ENCODE results near the gene RASSF5. TPM values are rescaled to one million over a fixed set of nuclear protein-coding genes. Genes with fewer than 3 reads are reported as not detected.

RASSF5 gene
- total and polyA plus RNA-seq, 10 of the 15 experiments (the other 5 are each of a cell fraction or from before 2014, with no cell fraction given): 14.0 to 89.6 (median 68.9) TPM

DNA sequence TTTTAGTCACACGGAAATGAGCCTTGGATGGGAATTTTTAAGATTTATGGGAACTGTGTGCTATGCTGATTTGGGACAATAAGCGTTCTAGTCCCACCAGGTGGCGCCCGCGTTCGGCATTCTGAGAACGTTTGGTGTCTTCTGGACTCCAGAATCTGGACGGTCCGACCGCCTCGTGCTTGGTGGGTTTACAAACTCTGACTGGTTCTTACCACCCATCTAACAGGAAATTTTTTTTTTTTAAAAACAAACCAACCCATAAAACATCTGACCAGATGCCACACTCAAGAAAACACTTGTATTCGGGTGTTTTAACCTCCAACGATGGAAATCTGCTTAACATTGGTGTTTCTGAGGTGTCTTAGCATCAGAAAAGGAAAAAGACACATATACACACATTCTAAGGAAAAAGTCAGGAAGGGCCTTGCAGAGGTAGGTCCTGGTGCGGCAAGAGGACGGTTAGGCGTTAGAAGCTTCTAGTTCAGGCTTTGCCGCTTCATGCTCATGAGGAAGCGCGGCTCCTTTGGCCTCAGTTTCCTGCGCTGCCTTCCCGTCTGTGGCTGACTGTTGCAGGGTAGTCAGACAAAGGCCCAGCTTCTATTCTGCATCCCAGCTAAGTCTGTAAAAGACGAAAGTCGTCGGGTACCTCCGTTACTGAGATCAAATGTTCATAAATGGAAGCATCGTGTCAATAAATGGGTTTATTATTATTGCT, 127.2 kb downstream of the RASSF5 start:
- 5% methylated on average over 26 of the region's 26 CpGs for WGBS (ENCODE audit: insufficient coverage, insufficient replicate concordance, low lambda C conversion rate, missing lambda C conversion rate)
- peak; percentile 79 for FAIRE-seq
- in situ Hi-C loops (cut with MboI): no loop called here
- Histone ChIP-seq H3K4me2 (ENCODE audit: control insufficient read depth, insufficient read depth) (peak overlapping the region; percentile 99), H2AFZ (ENCODE audit: control insufficient read depth, low read depth, low read length) (peak overlapping the region; percentile 92), H3K36me3 (ENCODE audit: control insufficient read depth in 2 of 2, insufficient read depth in 2 of 2, low read length in 1 of 2) (no peaks in the 10 kb centered on the region), H3K79me2 (ENCODE audit: control insufficient read depth, insufficient read depth, low read length) (peaks cover 18% of the 10 kb centered on the region), H3K4me1 (ENCODE audit: control insufficient read depth, insufficient read depth, low read length) (peaks cover 26% of the 10 kb centered on the region), H3K27me3 (replicated peaks in 1 of 2; ENCODE audit: control insufficient read depth in 2 of 2, insufficient read depth in 2 of 2, low read length in 1 of 2) (no peaks in the 10 kb centered on the region), H4K20me1 (ENCODE audit: control insufficient read depth, insufficient read depth) (no peaks in the 10 kb centered on the region), H3K9ac (ENCODE audit: control insufficient read depth, insufficient read depth, low read length) (peak overlapping the region; percentile 76), H3K9me3 (replicated peaks; ENCODE audit: control insufficient read depth, insufficient read depth, low read length) (no peaks in the 10 kb centered on the region), H3K27ac (ENCODE audit: control insufficient read depth, insufficient read depth) (peak overlapping the region; percentile 62), H3K4me3 (peak overlapping the region; percentile 94; the same call in 1 of the 2 replicates)
- ChIA-PET RAD21 (ENCODE audit: unreplicated experiment) (interaction anchor here (0.8 to 8.7 kb wide), 29 partner anchors 12 to 348 kb away, joined by 3 to 207 read pairs (median 6); partner anchors contain the start of genes EIF2D, FCMR, IKBKE and RASSF5), SMC1A (ENCODE audit: uncharacterized antibody, unreplicated experiment) (interaction anchor here (0.7 to 10.6 kb wide), 34 partner anchors 10 to 347 kb away, joined by 3 to 301 read pairs (median 4); partner anchors contain the start of genes EIF2D and FCMR), CTCF (interaction anchor here (0.7 to 19.1 kb wide), 32 partner anchors 10 to 347 kb away, joined by 3 to 1150 read pairs (median 5); partner anchors contain the start of genes EIF2D, FCMR and IKBKE), POLR2A (interaction anchor here (0.7 to 7.5 kb wide), 17 partner anchors 14 to 285 kb away, joined by 3 to 92 read pairs (median 5); partner anchors contain the start of genes EIF2D, IKBKE and RASSF5)
- ATAC-seq: peak; percentile 37
- BruUV-seq (replicated peaks): TSS peak; percentile 92
- DNase-seq (ENCODE audit: low read depth, low spot score): no peak
- intact Hi-C loops (cut with micrococcal nuclease; ENCODE audit: unreplicated experiment): loop anchor here (1.0 to 10.0 kb wide), 6 partner anchors 22 to 348 kb away; partner anchors contain the start of gene EIF2D
- TF ChIP-seq YY1 (IDR thresholded peaks at IDR 0.05; ENCODE audit: low read depth, low read length): peak; percentile 58; the same call in 1 of the 2 replicates
- TF ChIP-seq SPI1 (IDR thresholded peaks at IDR 0.05; ENCODE audit: borderline replicate concordance, insufficient read depth, low read depth, low read length): 0 out of 2 replicates have a peak, but pooled peaks have one; percentile 8
- TF ChIP-seq POU2F2 (IDR thresholded peaks at IDR 0.05; ENCODE audit: borderline replicate concordance, low read depth, low read length): 0 out of 3 replicates have a peak, but pooled peaks have one; percentile 23
- no peak for TF ChIP-seq TAF1 (IDR thresholded peaks at IDR 0.05; ENCODE audit: borderline replicate concordance, low read depth, low read length)
- TF ChIP-seq RUNX3 (IDR thresholded peaks at IDR 0.05; ENCODE audit: low read length): 0 out of 2 replicates have a peak, but pooled peaks have one; percentile 9
- TF ChIP-seq KAT2A (conservative IDR thresholded peaks at IDR 0.05; ENCODE audit: control insufficient read depth, low read depth, low read length): no peak
- TF ChIP-seq TCF7 (IDR thresholded peaks at IDR 0.05; ENCODE audit: borderline replicate concordance): no peak
- TF ChIP-seq IRF5 (IDR thresholded peaks at IDR 0.05; ENCODE audit: borderline replicate concordance): no peak
- TF ChIP-seq MXI1 (IDR thresholded peaks at IDR 0.05; ENCODE audit: low read depth, low read length): no peak
- no peak for TF ChIP-seq TARDBP (IDR thresholded peaks at IDR 0.05; ENCODE audit: borderline replicate concordance)
- no peak for TF ChIP-seq STAT3 (IDR thresholded peaks at IDR 0.05; ENCODE audit: low read depth, low read length)
- TF ChIP-seq RAD21 (IDR thresholded peaks at IDR 0.05; ENCODE audit: insufficient read depth, low read depth, low read length): peak; percentile 71
- TF ChIP-seq CBX5 (IDR thresholded peaks at IDR 0.05; ENCODE audit: low read depth): no peak
- TF ChIP-seq, protein P1, sequence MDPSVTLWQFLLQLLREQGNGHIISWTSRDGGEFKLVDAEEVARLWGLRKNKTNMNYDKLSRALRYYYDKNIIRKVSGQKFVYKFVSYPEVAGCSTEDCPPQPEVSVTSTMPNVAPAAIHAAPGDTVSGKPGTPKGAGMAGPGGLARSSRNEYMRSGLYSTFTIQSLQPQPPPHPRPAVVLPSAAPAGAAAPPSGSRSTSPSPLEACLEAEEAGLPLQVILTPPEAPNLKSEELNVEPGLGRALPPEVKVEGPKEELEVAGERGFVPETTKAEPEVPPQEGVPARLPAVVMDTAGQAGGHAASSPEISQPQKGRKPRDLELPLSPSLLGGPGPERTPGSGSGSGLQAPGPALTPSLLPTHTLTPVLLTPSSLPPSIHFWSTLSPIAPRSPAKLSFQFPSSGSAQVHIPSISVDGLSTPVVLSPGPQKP (IDR thresholded peaks at IDR 0.05; ENCODE audit: low read depth, low read length): no peak
- TF ChIP-seq RB1 (IDR thresholded peaks at IDR 0.05; ENCODE audit: borderline replicate concordance): 0 out of 2 replicates have a peak, but pooled peaks have one; percentile 4
- TF ChIP-seq WRNIP1 (IDR thresholded peaks at IDR 0.05; ENCODE audit: borderline replicate concordance, low read depth, low read length): 0 out of 2 replicates have a peak, but pooled peaks have one; percentile 68
- TF ChIP-seq MYB (IDR thresholded peaks at IDR 0.05; ENCODE audit: borderline replicate concordance, low read depth, low read length): no peak
- TF ChIP-seq NR2C1 (IDR thresholded peaks at IDR 0.05): no peak
